Lower leg skin (tissue), 4 donors: ENCODE data around the gene EP300. TPM values are rescaled to one million over a fixed set of nuclear protein-coding genes. Genes with fewer than 3 reads are reported as not detected.
"Not testable (repeated sequence)": the region's sequence is repeated elsewhere in the genome, so short reads cannot be mapped to it uniquely, and the experiment has no call there.

Source experiments
- DNase-seq, 2 donors: peaks; one replicate each; pipeline ENCODE4 v3.0.0-alpha.2; 2019; ENCODE audit warnings: low spot score in 2 of 2
- H3K4me3 ChIP-seq: fragments of 200-600 bp; sonication (generic); 2 replicates; pipeline ENCODE4 v1.5.1; 2017; ENCODE audit warnings: mild to moderate bottlenecking, low read depth; ENCODE audit not compliant: poor library complexity, severe bottlenecking
- CTCF ChIP-seq, 3 donors: fragments of 450-650 bp; IDR thresholded peaks; one replicate each; pipeline ENCODE4 v1.5.1; 2016; ENCODE audit warnings: antibody characterized with exemption in 3 of 3, mild to moderate bottlenecking in 3 of 3, moderate library complexity in 2 of 3
- POLR2A ChIP-seq, 2 donors: fragments of 450-650 bp; IDR thresholded peaks; one replicate each; pipeline ENCODE4 v1.6.1; 2016 to 2017; ENCODE audit warnings: antibody characterized with exemption in 2 of 2, mild to moderate bottlenecking in 1 of 2, moderate library complexity in 1 of 2
- WGBS, 2 donors: methylation state at CpG; one replicate each; pipeline ENCODE4 v1.1.5; 2018; 5-methylcytosine and 5-hydroxymethylcytosine counted together
- intact Hi-C: fragments of 100-400 bp; cut with DNase I; formaldehyde crosslinking; loops from one replicate; pipeline ENCODE4 v1.15.0; 2023; ENCODE audit warnings: low total_unique reads
- total RNA-seq, 4 donors: library from RNA; depleted of rRNA; stranded (reverse); fragments of >200 nt; gene quantifications; one replicate each; pipeline ENCODE4 v1.1.0, GENCODE V29; 2016

Gene EP300
- total RNA-seq, 4 donors from 2014 or later = 72.4 to 86.9 (median 74.9) TPM

- DNase-seq = no peak
- intact Hi-C loops = no loop called here
- TF ChIP-seq POLR2A (IDR thresholded peaks at IDR 0.05) (no peak), CTCF (IDR thresholded peaks at IDR 0.05) (no peak)
- H3K4me3 ChIP-seq = no peak overlapping the region
- 69 to 79% methylated on average over 2 of the region's 2 CpGs for WGBS, 2 donors
Observed at GRCh38 chr22:41050883-41051282, 41.5 kb upstream of the EP300 start.

- intact Hi-C loops = no loop called here
- TF ChIP-seq CTCF (IDR thresholded peaks at IDR 0.05) (no peak), POLR2A (IDR thresholded peaks at IDR 0.05) (no peak)
- WGBS, 2 donors = 80 to 82% methylated on average over 8 of the region's 8 CpGs
- DNase-seq = no peak
- H3K4me3 ChIP-seq = no peak overlapping the region
Observed at GRCh38 chr22:41052661-41053490, 39.5 kb upstream of the EP300 start.

GRCh38 chr22:41057076-41057475 lies 35.3 kb upstream of the EP300 start:
- intact Hi-C loops = no loop called here
- DNase-seq = no peak
- TF ChIP-seq CTCF (IDR thresholded peaks at IDR 0.05) = no peak
- TF ChIP-seq POLR2A (IDR thresholded peaks at IDR 0.05) = no peak
- no peak overlapping the region for H3K4me3 ChIP-seq

GRCh38 chr22:41062146-41062545 lies 30.2 kb upstream of the EP300 start:
- WGBS, 2 donors = 75 to 78% methylated on average over 6 of the region's 6 CpGs
- no peak overlapping the region for H3K4me3 ChIP-seq
- no peak for DNase-seq
- intact Hi-C loops = no loop called here
- TF ChIP-seq CTCF (IDR thresholded peaks at IDR 0.05) (no peak), POLR2A (IDR thresholded peaks at IDR 0.05) (no peak)

GRCh38 chr22:41064326-41064725 lies 28.1 kb upstream of the EP300 start:
- WGBS, 2 donors = 94 to 95% methylated on average over 15 of the region's 15 CpGs
- intact Hi-C loops, DNase-seq, H3K4me3 ChIP-seq: not testable (repeated sequence)

- intact Hi-C loops, H3K4me3 ChIP-seq, DNase-seq: not testable (repeated sequence)
- WGBS, 2 donors = 90 to 92% methylated on average over 8 of the region's 8 CpGs
Observed at GRCh38 chr22:41066341-41066740, 26.1 kb upstream of the EP300 start.

- WGBS, 2 donors = 88 to 91% methylated on average over 10 of the region's 10 CpGs
- DNase-seq, intact Hi-C loops, H3K4me3 ChIP-seq: not testable (repeated sequence)
Observed at GRCh38 chr22:41067968-41068367, 24.4 kb upstream of the EP300 start.
